Activated CD4-positive, CD25-positive, alpha-beta regulatory T cell (primary cell): ENCODE measurements around the gene ZNF587.
"Not testable (repeated sequence)": the region's sequence is repeated elsewhere in the genome, so short reads cannot be mapped to it uniquely, and the experiment has no call there.

Source experiments
- DNase-seq, 4 experiments: peaks; one replicate each; lab custom pipeline; 2025; lab: John Stamatoyannopoulos, UW

ZNF587 gene

DNA sequence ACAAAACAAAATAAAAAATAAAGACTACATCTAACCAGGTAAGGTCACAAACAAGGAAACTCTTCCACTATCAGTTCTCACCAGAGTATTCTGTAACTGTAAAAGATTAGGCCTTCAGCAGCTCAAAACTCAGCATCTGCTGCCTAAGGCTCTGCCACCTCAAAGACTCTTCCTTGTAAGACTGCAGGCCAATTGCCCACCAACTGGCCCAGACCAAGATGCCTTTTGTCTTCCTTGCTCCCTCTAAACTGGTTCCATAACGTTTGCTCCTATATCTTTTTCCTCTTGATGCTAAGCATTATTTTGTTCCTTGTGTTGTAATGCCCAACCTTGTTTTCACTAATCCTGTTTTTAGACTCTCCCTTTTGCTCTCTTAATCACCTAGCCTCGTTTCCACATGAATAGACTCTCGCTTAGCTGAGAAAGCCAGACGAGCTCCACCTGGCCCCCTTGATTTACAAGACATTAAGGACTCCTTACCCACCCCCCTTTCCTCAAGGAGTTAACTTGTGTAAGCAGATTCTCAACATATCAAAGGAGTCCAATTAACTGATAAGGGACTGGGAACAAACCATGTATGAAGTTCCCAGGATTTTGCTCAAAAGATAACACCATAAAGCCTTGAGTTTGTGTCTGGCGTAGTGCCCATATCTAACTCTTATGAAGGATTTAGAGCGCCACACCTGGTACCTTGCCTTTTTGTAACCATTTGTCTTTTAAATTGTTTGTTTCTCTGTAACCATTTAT is 37.7 kb downstream of the ZNF587 start:
- DNase-seq: no peak

DNA sequence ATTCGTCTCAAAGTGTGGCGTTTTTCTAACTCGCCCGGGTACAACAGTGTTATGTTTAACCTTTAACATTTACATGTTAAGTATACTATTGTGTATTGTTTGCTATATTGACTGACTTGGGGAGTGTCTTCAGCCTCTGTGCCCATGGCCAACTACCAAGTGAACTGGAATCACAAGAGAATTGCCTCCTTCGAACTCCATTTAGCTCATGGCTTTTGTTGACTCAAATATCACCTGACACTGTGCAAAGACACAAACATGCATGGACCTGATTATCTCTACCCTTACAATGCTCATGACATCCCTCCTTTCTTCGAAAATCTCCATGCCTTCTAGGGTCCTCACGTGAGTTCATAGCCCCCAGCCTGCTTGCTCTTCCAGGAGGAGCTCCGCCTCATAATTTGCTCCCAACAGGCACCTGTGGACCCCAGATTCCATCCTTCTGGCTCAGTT is 38.5 kb downstream of the ZNF587 start:
- DNase-seq: no peak

DNA sequence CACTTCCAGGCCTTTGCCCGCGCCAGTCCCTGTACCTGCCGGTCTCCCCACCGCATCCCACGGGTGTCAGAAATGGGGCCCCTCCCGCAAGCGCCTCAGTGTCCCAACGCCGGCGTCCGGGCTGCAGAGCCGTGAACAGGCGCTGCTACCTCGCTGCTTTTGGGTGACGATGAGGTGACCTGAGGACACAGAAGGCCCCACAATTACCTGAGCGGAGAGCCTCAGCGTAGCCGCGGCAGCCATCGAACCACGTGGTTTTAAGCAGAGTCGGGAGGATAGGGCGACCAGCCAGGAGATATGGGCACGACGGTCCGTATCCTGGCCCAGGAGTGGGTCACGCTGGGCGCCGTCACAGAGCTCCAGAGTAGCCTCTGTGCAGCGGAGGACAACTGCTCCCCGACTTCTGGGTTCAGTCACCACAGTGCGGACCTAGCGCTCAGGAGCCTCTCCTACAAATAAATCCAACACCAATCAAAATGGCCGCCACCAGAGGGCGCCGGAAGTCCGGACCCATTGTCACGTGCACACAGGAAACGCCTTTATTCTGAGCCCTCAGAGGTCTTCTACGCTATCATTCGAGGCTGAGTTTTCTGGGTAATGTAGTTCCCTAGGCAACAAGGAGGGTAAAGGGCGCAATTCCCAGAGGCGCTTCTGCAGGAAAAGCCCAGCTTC is 39.0 kb downstream of the ZNF587 start, which contains the start of gene ZNF814:
ZNF814 (minus strand) TSS at position 478 of the 672 bp plus-strand sequence; CDS start at position 243, 235 bp downstream.
- peak; percentile 40 to 68 (median 58) for DNase-seq

DNA sequence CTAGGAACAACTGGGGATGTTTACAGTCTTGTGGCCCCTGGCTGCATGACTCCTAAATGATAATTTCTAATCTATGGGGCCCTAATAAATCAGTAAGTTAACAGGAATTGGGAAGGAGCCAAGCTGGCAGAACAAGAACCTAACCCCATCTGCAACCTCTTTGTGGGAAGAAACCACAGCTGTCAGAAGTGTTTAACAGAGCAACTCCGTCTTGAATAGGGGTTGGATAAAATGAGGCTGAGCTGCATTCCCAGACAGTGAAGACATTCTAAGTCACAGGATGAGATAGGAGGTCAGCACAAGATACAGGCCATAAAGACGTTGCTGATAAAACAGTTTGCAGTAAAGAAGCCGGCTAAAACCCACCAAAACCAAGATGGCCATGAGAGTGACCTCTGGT is 41.0 kb downstream of the ZNF587 start:
- not testable (repeated sequence) for DNase-seq

DNA sequence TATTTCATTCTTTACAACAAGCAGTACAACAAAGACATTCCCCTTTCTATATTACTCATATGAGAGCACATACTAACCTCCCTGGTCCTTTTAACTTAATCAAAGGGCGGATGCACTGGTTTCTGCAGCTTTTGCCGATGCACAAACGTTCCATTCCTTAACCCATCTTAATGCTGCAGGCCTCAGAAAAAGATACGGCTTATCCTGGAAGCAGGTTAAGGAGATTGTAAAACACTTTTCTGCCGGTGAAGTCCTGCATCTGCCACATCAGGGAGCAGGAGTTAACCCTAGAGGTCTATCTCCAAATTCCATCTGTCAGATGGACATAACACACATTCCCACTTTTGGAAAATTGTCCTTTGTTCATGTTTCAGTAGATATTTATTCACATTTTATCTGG is 50.7 kb downstream of the ZNF587 start:
- no peak for DNase-seq

DNA sequence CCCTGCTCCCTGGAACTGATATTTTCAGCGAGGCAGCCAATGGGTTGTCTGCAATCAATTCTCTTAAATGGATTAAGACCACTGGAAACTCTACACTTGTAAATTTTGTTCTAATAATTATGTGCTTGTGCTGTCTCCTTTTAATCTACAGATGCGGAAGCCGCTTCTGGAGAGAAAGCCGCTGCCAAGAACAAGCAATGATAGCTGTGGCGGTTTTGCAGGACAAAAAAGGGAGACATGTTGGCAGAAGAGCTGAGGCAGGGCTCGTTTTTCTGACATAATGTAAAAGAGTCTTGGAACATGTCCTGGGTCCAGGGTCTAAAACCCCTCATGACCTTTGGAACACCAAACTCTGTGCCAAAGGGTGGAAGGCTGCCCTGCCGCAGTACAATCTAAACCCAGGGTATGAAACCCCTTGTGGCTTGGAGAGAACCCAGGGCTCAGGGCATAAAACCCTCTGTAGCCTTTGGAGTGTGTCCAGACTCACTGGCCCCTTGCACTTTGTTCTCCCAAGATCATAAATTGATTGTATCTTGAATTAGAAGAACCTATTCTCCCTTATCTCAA is 54.0 kb downstream of the ZNF587 start:
- no peak for DNase-seq

DNA sequence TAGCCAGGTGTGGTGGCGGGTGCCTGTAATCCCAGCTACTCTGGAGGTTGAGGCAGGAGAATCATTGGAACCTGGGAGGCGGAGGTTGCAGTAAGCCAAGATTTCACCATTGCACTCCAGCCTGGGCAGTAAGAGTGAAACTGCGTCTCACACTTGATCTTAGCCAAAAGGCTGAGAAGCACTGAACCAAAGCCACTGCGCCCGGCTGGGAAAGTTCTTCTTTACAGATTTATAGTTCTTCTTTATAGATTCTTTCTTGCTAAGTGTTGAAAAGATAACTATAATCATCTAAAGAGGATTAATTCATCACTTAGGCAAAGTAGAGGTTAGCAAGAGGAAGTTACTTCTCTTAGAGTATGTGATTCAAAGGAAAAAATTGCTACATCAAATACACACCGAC is 55.6 kb downstream of the ZNF587 start:
- DNase-seq: no peak

DNA sequence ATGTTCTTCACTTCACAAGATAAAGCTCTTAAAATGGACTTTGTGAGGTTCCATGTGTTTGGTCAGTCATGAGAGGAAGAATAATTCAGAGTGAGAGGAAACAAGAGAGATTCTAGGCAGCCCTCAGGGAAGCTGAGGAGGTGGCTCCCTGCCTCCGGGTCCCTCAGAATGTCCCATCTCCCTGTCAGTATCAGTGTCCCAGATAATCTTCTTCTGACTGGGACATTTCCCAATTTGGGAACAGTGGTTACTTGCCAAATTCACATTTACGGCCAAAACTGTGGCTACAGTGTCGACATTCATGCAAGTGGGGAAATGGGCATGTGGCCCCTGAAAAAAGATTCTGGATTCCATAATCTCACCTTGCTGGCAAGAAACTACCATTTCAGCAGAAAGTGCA is 57.7 kb downstream of the ZNF587 start:
- DNase-seq: no peak

DNA sequence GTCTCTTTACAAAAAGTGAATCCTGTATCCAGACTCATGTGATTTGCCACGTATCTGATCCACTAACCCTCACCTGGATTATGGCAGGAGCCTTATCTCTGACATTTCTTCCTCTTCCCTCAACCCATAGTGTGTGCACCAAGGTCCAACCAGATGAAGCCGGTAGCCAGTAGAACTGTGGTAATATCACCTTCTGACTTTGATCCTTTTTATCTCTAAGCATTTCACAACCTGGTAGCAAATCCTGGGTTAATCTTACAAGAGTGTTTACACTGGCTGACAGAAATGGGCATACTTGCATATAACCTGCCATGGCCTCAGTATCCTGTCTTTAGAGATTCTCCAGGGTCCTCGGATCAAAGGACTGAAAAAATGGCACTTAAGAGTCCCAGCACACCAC is 64.9 kb downstream of the ZNF587 start:
- DNase-seq: no peak
